HepG2 (cell line): ENCODE data around the gene DUSP5. TPM values are rescaled to one million over a fixed set of nuclear protein-coding genes. Genes with fewer than 3 reads are reported as not detected.

Source experiments
- ATAC-seq: fragments of 200-7000 bp; cut with Tn5 transposase; 3 replicates; pipeline ENCODE4 v1.9.1; 2020; ENCODE audit warnings: mild to moderate bottlenecking, moderate library complexity
- BruUV-seq: library from RNA; stranded (reverse); fragments of 400-500 nt; replicated peaks from 2 replicates; lab custom pipeline; 2021; lab: Mats Ljungman, UMichigan
- CTCF ChIA-PET: fragments of 300-600 bp; formaldehyde crosslinking; extraction: SDS; loops from one replicate; lab custom pipeline; 2021; ENCODE audit warnings: low total read pairs, inconsistent platforms, low intra/inter-chr PET ratio; lab: Yijun Ruan, JAX
- POLR2A ChIA-PET: fragments of 350-600 bp; sonication (Branson Sonifier 250); formaldehyde crosslinking; loops from one replicate; lab custom pipeline; 2020; ENCODE audit warnings: antibody characterized with exemption, inconsistent platforms; lab: Yijun Ruan, JAX
- DNase-seq: peaks from one replicate; pipeline ENCODE4 v3.0.0-alpha.2; 2015; ENCODE audit warnings: low spot score
- FAIRE-seq: peaks from 3 replicates; lab custom pipeline; 2011; peaks lifted over from hg19 to GRCh38; lab: Jason Lieb, UNC
- H2AFZ ChIP-seq: one replicate; pipeline ENCODE4 v1.6.1; 2011; ENCODE audit warnings: low read length, inconsistent platforms
- H3K27ac ChIP-seq: fragments of 300-600 bp; 3 replicates; pipeline ENCODE4 v1.8.0; 2011; ENCODE audit warnings: mixed run types, mild to moderate bottlenecking, mixed read lengths, low read length, inconsistent platforms; ENCODE audit not compliant: insufficient read depth; ENCODE audit errors: extremely low read length
- H3K27me3 ChIP-seq, 2 experiments: fragments of 200-600 bp in 1 of 2; 2 replicates in 1 of 2; 3 replicates in 1 of 2; pipeline versions ENCODE4 v1.6.0 to v1.8.0; 2011; ENCODE audit warnings: low read length in 2 of 2, mild to moderate bottlenecking in 2 of 2, moderate library complexity in 2 of 2, inconsistent platforms in 1 of 2; ENCODE audit not compliant: insufficient read depth in 2 of 2, control insufficient read depth in 1 of 2
- H3K36me3 ChIP-seq, 2 experiments: fragments of 200-600 bp in 1 of 2; replicated peaks in 1 of 2; 2 replicates in 1 of 2; 3 replicates in 1 of 2; pipeline versions ENCODE4 v1.5.1 to v1.8.0; 2011; ENCODE audit warnings: low read length in 2 of 2, inconsistent platforms in 1 of 2; ENCODE audit not compliant: insufficient read depth in 2 of 2, control insufficient read depth in 1 of 2
- H3K4me1 ChIP-seq: 2 replicates; pipeline ENCODE4 v1.5.1; 2012; ENCODE audit warnings: low read length, inconsistent platforms; ENCODE audit not compliant: insufficient read depth
- H3K4me2 ChIP-seq: 2 replicates; pipeline ENCODE4 v1.6.0; 2011; ENCODE audit warnings: low read depth, low read length, inconsistent platforms
- H3K4me3 ChIP-seq, 3 experiments: fragments of 200-600 bp in 1 of 3; sonication (generic), shearing (Covaris generic) in 1 of 3; replicated peaks in 1 of 3; 2 replicates each; pipeline ENCODE4 v1.5.1; 2011 to 2016; ENCODE audit warnings: low read length in 3 of 3, inconsistent platforms in 2 of 3, low read depth in 2 of 3, mild to moderate bottlenecking in 2 of 3, control low read depth in 1 of 3, mixed read lengths in 1 of 3; ENCODE audit not compliant: insufficient read depth in 1 of 3
- H3K79me2 ChIP-seq: one replicate; pipeline ENCODE4 v1.6.1; 2011; ENCODE audit warnings: low read length, inconsistent platforms; ENCODE audit not compliant: insufficient read depth
- H3K9ac ChIP-seq: 2 replicates; pipeline ENCODE4 v1.6.0; 2011; ENCODE audit warnings: mild to moderate bottlenecking, low read depth, low read length, inconsistent platforms; ENCODE audit not compliant: insufficient read depth
- H3K9me3 ChIP-seq: 2 replicates; pipeline ENCODE4 v1.5.1; 2012; ENCODE audit warnings: mild to moderate bottlenecking, low read length
- H4K20me1 ChIP-seq: 2 replicates; pipeline ENCODE4 v1.6.0; 2011; ENCODE audit warnings: inconsistent platforms, mild to moderate bottlenecking, low read length, moderate library complexity; ENCODE audit not compliant: insufficient read depth
- MBNL3 ChIP-seq: fragments of 250-450 bp; sonication (Bioruptor Pico); conservative IDR thresholded peaks from 2 replicates; pipeline ENCODE4 v1.8.0; 2022; ENCODE audit warnings: mild to moderate bottlenecking, inconsistent platforms
- SRF ChIP-seq: IDR thresholded peaks from 2 replicates; pipeline ENCODE4 v1.6.1; 2011; ENCODE audit warnings: mild to moderate bottlenecking, low read depth, low read length, moderate library complexity
- YEATS2 ChIP-seq: sonication (generic); formaldehyde crosslinking; IDR thresholded peaks from 2 replicates; pipeline ENCODE4 v1.4.0; 2020; ENCODE audit warnings: missing genetic modification reagents, borderline replicate concordance
- ZBED4 ChIP-seq: sonication (generic); formaldehyde crosslinking; IDR thresholded peaks from 2 replicates; pipeline ENCODE4 v1.4.0; 2020; ENCODE audit warnings: missing genetic modification reagents, borderline replicate concordance
- ZNF318 ChIP-seq: sonication (generic); formaldehyde crosslinking; IDR thresholded peaks from 2 replicates; pipeline ENCODE4 v1.4.0; 2020; ENCODE audit warnings: mild to moderate bottlenecking, missing genetic modification reagents
- ZNF670 ChIP-seq: sonication (generic); formaldehyde crosslinking; IDR thresholded peaks from 2 replicates; pipeline ENCODE4 v1.8.0; 2022; ENCODE audit warnings: mild to moderate bottlenecking, missing genetic modification reagents, borderline replicate concordance
- WGBS: methylation state at CpG from one replicate; pipeline ENCODE4 v1.1.6; 2017; ENCODE audit warnings: low lambda C conversion rate; 5-methylcytosine and 5-hydroxymethylcytosine counted together
- in situ Hi-C: cut with HindIII; loops from 2 replicates; pipeline ENCODE4 v1.10.0; 2017; ENCODE audit warnings: low pct_unique_long_range_greater_than_20kb; ENCODE audit not compliant: extremely low pct_ligation_motif_present
- intact Hi-C: fragments of 100-400 bp; cut with micrococcal nuclease; formaldehyde crosslinking; loops from one replicate; pipeline ENCODE4 v1.10.0; 2022; ENCODE audit not compliant: unreplicated experiment
- polyA plus RNA-seq, 8 experiments: library from polyadenylated mRNA; depleted of rRNA in 3 of 8; stranded (reverse) in 7 of 8; unstranded in 1 of 8; fragments of >200 nt; fragmentation: Illumina TruSeq in 4 of 8; extraction: Trizol in 4 of 8; gene quantifications; 2 replicates each; pipeline versions ENCODE4 v1.2.1 to v1.2.3, GENCODE V29; 2011 to 2016; ENCODE audit warnings: low read depth in 4 of 8, missing spikeins in 1 of 8, mixed read lengths in 1 of 8; ENCODE audit not compliant: insufficient read depth in 1 of 8
- total RNA-seq, 5 experiments: library from RNA; depleted of rRNA; stranded (reverse); fragments of >200 nt; fragmentation: Illumina TruSeq; extraction: Trizol; gene quantifications; 2 replicates each; pipeline ENCODE4 v1.2.3, GENCODE V29; 2016; ENCODE audit warnings: low read depth in 1 of 5

Gene DUSP5
- total and polyA plus RNA-seq, 2 of the 13 experiments (the other 11 are each of a cell fraction or from before 2014, with no cell fraction given) = 1.4 to 3.7 TPM

- no peaks in the 10 kb centered on the region for H4K20me1 ChIP-seq
- WGBS = 49% methylated on average over 6 of the region's 7 CpGs
- intact Hi-C loops (no loop called here), in situ Hi-C loops (no loop called here)
- TF ChIP-seq ZBED4 (CRISPR knock-in tag) = no peak
- TF ChIP-seq MBNL3 = no peak
- TF ChIP-seq ZNF670 (CRISPR knock-in tag) = no peak
- H3K9me3 ChIP-seq = no peaks in the 10 kb centered on the region
- POLR2A ChIA-PET = no interaction called here
- no peak overlapping the region for H2AFZ ChIP-seq
- no peak for ATAC-seq
- no peaks in the 10 kb centered on the region for H3K79me2 ChIP-seq
- no TSS peak for BruUV-seq
- peaks cover 2 to 18% of the 10 kb centered on the region in 2 experiments; a peak in 3 of 5 replicates for H3K27me3 ChIP-seq
- CTCF ChIA-PET = no interaction called here
- no peak overlapping the region for H3K27ac ChIP-seq
- no peaks in the 10 kb centered on the region for H3K36me3 ChIP-seq
- no peak overlapping the region for H3K4me2 ChIP-seq
- H3K4me3 ChIP-seq = no peak overlapping the region
- H3K9ac ChIP-seq = no peak overlapping the region
- no peak for FAIRE-seq
- no peak for DNase-seq
- peaks cover 35% of the 10 kb centered on the region for H3K4me1 ChIP-seq
These were observed 36.6 kb upstream of the DUSP5 start for GRCh38 chr10:110461088-110461487.

GRCh38 chr10:110461530-110461929 is 36.2 kb upstream of the DUSP5 start:
- peaks cover 35% of the 10 kb centered on the region for H3K4me1 ChIP-seq
- no peaks in the 10 kb centered on the region for H3K9me3 ChIP-seq
- H2AFZ ChIP-seq = no peak overlapping the region
- no peaks in the 10 kb centered on the region for H4K20me1 ChIP-seq
- no peaks in the 10 kb centered on the region for H3K36me3 ChIP-seq
- CTCF ChIA-PET = no interaction called here
- FAIRE-seq (no peak), DNase-seq (no peak), ATAC-seq (no peak)
- no peak overlapping the region for H3K27ac ChIP-seq
- no TSS peak for BruUV-seq
- H3K4me3 ChIP-seq = no peak overlapping the region
- no peaks in the 10 kb centered on the region for H3K79me2 ChIP-seq
- POLR2A ChIA-PET = no interaction called here
- H3K27me3 ChIP-seq = peaks cover 2 to 18% of the 10 kb centered on the region in 2 experiments; a peak in 3 of 5 replicates
- in situ Hi-C loops (no loop called here), intact Hi-C loops (no loop called here)
- no peak overlapping the region for H3K4me2 ChIP-seq
- 38% methylated on average over 2 of the region's 2 CpGs for WGBS
- H3K9ac ChIP-seq = no peak overlapping the region
- TF ChIP-seq SRF = no peak
- TF ChIP-seq YEATS2 = no peak
- no peak for TF ChIP-seq ZNF318
